Measurements from ENCODE around the gene NSD2. TPM values are rescaled to one million over a fixed set of nuclear protein-coding genes. Genes with fewer than 3 reads are reported as not detected.
A peak's percentile ranks its signal among the peaks of the same experiment; 100 is the strongest.

NSD2 gene
- total RNA-seq, 1 donor from 2014 or later, result 212 TPM

Small RNA genes within 50 kb of the gene (microRNA-seq; reads per million reads assigned to microRNA genes)
- gene MIR943 (ENCODE audit: borderline number of aligned reads, unreplicated experiment), result 8.4 reads per million, percentile 12 among the genes with 10 or more reads in this experiment

Other genes starting within 250 kb of the NSD2 start
- gene FAM53A, start 187.1 kb upstream of the NSD2 start, total RNA-seq, result 2.4 and 3.0 TPM in 2 replicates
- 54.3 and 56.5 TPM in 2 replicates for gene SLBP, start 159.1 kb upstream of the NSD2 start, total RNA-seq
- 29.9 and 30.0 TPM in 2 replicates for gene TMEM129, start 150.1 kb upstream of the NSD2 start, total RNA-seq
- 56.2 and 58.3 TPM in 2 replicates for gene TACC3, start 149.9 kb upstream of the NSD2 start, total RNA-seq
- gene FGFR3, start 78.1 kb upstream of the NSD2 start, total RNA-seq, result 169 and 185 TPM in 2 replicates
- 46.1 and 51.2 TPM in 2 replicates for gene LETM1, start 15.2 kb upstream of the NSD2 start, total RNA-seq
- gene NELFA, start 137.6 kb downstream of the NSD2 start, total RNA-seq, result 52.5 and 54.2 TPM in 2 replicates
- gene NAT8L, start 187.9 kb downstream of the NSD2 start, total RNA-seq, result 20.7 and 21.8 TPM in 2 replicates

Measured in progenitor cell of endocrine pancreas (in vitro differentiated cells).